K562 (cell line): ENCODE results near the gene ANKRD30A. TPM values are rescaled to one million over a fixed set of nuclear protein-coding genes. Genes with fewer than 3 reads are reported as not detected.

Source experiments
- CBFA2T2 ChIP-seq: fragments of 450-650 bp; conservative IDR thresholded peaks from 2 replicates; pipeline ENCODE4 v1.6.1; 2017; ENCODE audit warnings: mild to moderate bottlenecking
- CHD7 ChIP-seq: fragments of 200-600 bp; sonication (generic); IDR thresholded peaks from one replicate; pipeline ENCODE4 v1.6.1; 2012; ENCODE audit warnings: mild to moderate bottlenecking, low read depth, low read length, inconsistent platforms
- DIDO1 ChIP-seq: fragments of 450-650 bp; IDR thresholded peaks from 2 replicates; pipeline ENCODE4 v1.6.1; 2016; ENCODE audit warnings: low read depth, missing biosample characterization, missing genetic modification characterization
- ETV1 ChIP-seq: fragments of 450-650 bp; conservative IDR thresholded peaks from 2 replicates; pipeline ENCODE4 v1.6.1; 2016; ENCODE audit warnings: missing genetic modification characterization, control low read depth, low read depth, missing compliant biosample characterization
- MBD2 ChIP-seq: sonication (generic); IDR thresholded peaks from 2 replicates; pipeline ENCODE4 v1.6.1; 2016; ENCODE audit warnings: low read depth, borderline replicate concordance
- NR4A1 ChIP-seq, 2 experiments: fragments of 250-450 bp in 1 of 2; fragments of 450-650 bp in 1 of 2; sonication (Bioruptor Pico) in 1 of 2; IDR thresholded peaks; 2 replicates each; pipeline versions ENCODE4 v1.4.0 to v1.6.1; 2016 to 2020; ENCODE audit warnings: mild to moderate bottlenecking in 2 of 2, missing compliant biosample characterization in 1 of 2, missing genetic modification characterization in 1 of 2, moderate library complexity in 1 of 2
- SREBF1 ChIP-seq: fragments of 150-350 bp; IDR thresholded peaks from 2 replicates; pipeline ENCODE4 v1.6.1; 2014; ENCODE audit warnings: antibody characterized with exemption, low read depth, low read length, borderline replicate concordance
- ZKSCAN1 ChIP-seq: fragments of 150-350 bp; IDR thresholded peaks from 2 replicates; pipeline ENCODE4 v1.6.1; 2016; ENCODE audit warnings: low read depth, low read length
- ZKSCAN8 ChIP-seq: fragments of 200-800 bp; sonication (Bioruptor generic); IDR thresholded peaks from 2 replicates; pipeline ENCODE4 v1.6.1; 2016; ENCODE audit warnings: missing genetic modification characterization, missing compliant biosample characterization
- ZNF133 ChIP-seq: fragments of 250-450 bp; sonication (Bioruptor Pico); IDR thresholded peaks from 2 replicates; pipeline ENCODE4 v1.4.0; 2020; ENCODE audit warnings: mild to moderate bottlenecking
- ZNF395 ChIP-seq: fragments of 200-800 bp; sonication (Bioruptor generic); IDR thresholded peaks from 2 replicates; pipeline ENCODE4 v1.6.1; 2017; ENCODE audit warnings: missing genetic modification characterization, missing compliant biosample characterization
- polyA plus RNA-seq, 8 experiments: library from polyadenylated mRNA; depleted of rRNA in 4 of 8; stranded (reverse) in 5 of 8; unstranded in 3 of 8; fragments of >200 nt; fragmentation: Nextera tagmentation in 2 of 8; fragmentation: Illumina TruSeq in 1 of 8; extraction: Ambion mirVana in 2 of 8; extraction: Trizol in 1 of 8; gene quantifications; 2 replicates each; pipeline versions ENCODE4 v1.2.1 to v1.2.3, GENCODE V29; 2011 to 2014; ENCODE audit warnings: inconsistent platforms in 1 of 8, missing spikeins in 1 of 8
- total RNA-seq, 7 experiments: library from RNA; depleted of rRNA in 6 of 7; stranded (reverse); fragments of >200 nt in 6 of 7; fragmentation: Illumina TruSeq in 2 of 7; extraction: Trizol in 2 of 7; gene quantifications; 2 replicates each; pipeline versions ENCODE4 v1.2.1 to v1.2.3, GENCODE V29; 2011 to 2021; ENCODE audit warnings: low replicate concordance in 1 of 7
- TF ChIP-seq, protein P1 (sequence below): fragments of 450-650 bp; formaldehyde crosslinking; IDR thresholded peaks from 2 replicates; pipeline ENCODE4 v1.4.0; 2022; ENCODE audit warnings: missing genetic modification characterization

Gene ANKRD30A
- total and polyA plus RNA-seq, 9 of the 15 experiments (the other 6 are each of a cell fraction or from before 2014, with no cell fraction given): 0.04 to 0.09 (median 0.07) TPM; not detected in 6

DNA sequence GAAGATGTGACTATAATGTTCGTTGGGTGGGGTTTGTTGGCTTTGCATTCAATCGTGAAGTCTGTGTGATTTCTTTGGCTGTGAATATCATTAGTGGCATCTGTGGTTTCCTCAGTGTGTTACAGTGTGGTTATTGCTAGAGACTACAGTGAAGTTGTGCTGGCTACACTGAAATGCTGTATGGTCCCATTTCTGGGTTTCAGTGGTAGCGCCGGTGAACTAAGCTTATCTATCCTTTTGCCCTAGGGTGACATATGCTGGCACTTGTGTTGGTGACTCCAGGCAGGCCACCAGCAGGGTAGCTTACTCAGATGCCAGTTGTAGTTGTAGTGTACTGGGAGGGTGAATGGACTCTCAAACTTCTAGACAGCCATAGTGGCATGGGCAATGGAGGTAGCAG, 259.5 kb downstream of the ANKRD30A start (continued):
- no peak for TF ChIP-seq CHD7
- TF ChIP-seq NR4A1 (CRISPR knock-in tag; IDR thresholded peaks at IDR 0.05): no peak
- TF ChIP-seq NR4A1 (tag; IDR thresholded peaks at IDR 0.05): no peak
- no peak for TF ChIP-seq ETV1 (tag)
- no peak for TF ChIP-seq ZKSCAN8 (CRISPR knock-in tag)
- no peak for TF ChIP-seq ZNF133 (CRISPR knock-in tag)
- TF ChIP-seq DIDO1 (tag): no peak
- TF ChIP-seq, protein P1, sequence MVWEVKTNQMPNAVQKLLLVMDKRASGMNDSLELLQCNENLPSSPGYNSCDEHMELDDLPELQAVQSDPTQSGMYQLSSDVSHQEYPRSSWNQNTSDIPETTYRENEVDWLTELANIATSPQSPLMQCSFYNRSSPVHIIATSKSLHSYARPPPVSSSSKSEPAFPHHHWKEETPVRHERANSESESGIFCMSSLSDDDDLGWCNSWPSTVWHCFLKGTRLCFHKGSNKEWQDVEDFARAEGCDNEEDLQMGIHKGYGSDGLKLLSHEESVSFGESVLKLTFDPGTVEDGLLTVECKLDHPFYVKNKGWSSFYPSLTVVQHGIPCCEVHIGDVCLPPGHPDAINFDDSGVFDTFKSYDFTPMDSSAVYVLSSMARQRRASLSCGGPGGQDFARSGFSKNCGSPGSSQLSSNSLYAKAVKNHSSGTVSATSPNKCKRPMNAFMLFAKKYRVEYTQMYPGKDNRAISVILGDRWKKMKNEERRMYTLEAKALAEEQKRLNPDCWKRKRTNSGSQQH (CRISPR knock-in tag): no peak
- no peak for TF ChIP-seq SREBF1
- TF ChIP-seq ZKSCAN1: no peak
- no peak for TF ChIP-seq MBD2
- no peak for TF ChIP-seq ZNF395 (CRISPR knock-in tag)
- no peak for TF ChIP-seq CBFA2T2
